Hepatocyte (in vitro differentiated cells): Measurements from ENCODE around the gene TPPP2.
"Not testable (repeated sequence)": the region's sequence is repeated elsewhere in the genome, so short reads cannot be mapped to it uniquely, and the experiment has no call there.

Source experiments
- CTCF ChIP-seq: fragments of 200-600 bp; sonication (generic); IDR thresholded peaks from 2 replicates; pipeline ENCODE4 v1.5.1; 2016; ENCODE audit warnings: antibody characterized with exemption, mild to moderate bottlenecking; ENCODE audit not compliant: poor library complexity
- EZH2phosphoT487 ChIP-seq: fragments of 200-600 bp; sonication (generic); IDR thresholded peaks from one replicate; pipeline ENCODE4 v1.6.1; 2018; ENCODE audit warnings: antibody characterized with exemption, mild to moderate bottlenecking, low read depth, moderate library complexity; ENCODE audit not compliant: unreplicated experiment, severe bottlenecking

DNA sequence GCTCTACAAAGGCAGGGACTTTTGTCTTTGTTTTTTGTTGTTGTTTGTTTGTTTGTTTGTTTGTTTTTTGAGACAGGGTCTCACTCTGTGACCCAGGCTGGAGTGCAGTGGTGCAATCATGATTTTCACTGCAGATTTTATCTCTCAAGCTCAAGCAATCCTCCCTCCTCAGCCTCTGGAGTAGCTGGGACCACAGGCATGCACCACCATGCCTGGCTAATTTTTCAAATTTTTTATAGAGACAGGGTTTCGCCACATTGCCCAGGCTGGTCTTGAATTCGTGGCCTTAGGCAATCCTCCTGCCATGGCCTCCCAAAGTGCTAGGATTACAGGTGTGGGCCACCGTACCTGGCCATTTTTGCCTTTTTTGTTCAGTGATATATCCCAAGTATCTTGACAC, 10.9 kb downstream of the TPPP2 start:
- not testable (repeated sequence) for TF ChIP-seq EZH2phosphoT487, CTCF
